HEK293 (cell line): ENCODE data around the gene CHAC1.
A peak's percentile ranks its signal among the peaks of the same experiment; 100 is the strongest.

Experiments used
- CTCF ChIA-PET: fragments of 350-600 bp; formaldehyde crosslinking; extraction: SDS; loops from one replicate; lab custom pipeline; 2021; ENCODE audit warnings: antibody characterized with exemption; lab: Yijun Ruan, JAX
- POLR2A ChIA-PET: fragments of 300-600 bp; formaldehyde crosslinking; extraction: SDS; loops from one replicate; lab custom pipeline; 2020; ENCODE audit warnings: antibody characterized with exemption, inconsistent platforms; lab: Yijun Ruan, JAX
- H3K27ac ChIP-seq: fragments of 200-500 bp; sonication (Bioruptor generic); 2 replicates; pipeline ENCODE4 v1.5.1; 2014; ENCODE audit warnings: low read depth, low read length, control low read depth, inconsistent platforms; ENCODE audit errors: extremely low read depth
- H3K36me3 ChIP-seq, 2 experiments: fragments of 200-500 bp in 1 of 2; sonication (Bioruptor generic) in 1 of 2; 1 replicate in 1 of 2; 2 replicates in 1 of 2; pipeline ENCODE4 v1.5.1; 2014 to 2017; ENCODE audit warnings: inconsistent platforms in 2 of 2, low read length in 2 of 2; ENCODE audit not compliant: control insufficient read depth in 2 of 2, insufficient read depth in 1 of 2
- H3K4me1 ChIP-seq: fragments of 200-500 bp; sonication (Bioruptor generic); 2 replicates; pipeline ENCODE4 v1.5.1; 2014; ENCODE audit warnings: mild to moderate bottlenecking, low read length, inconsistent platforms; ENCODE audit not compliant: control insufficient read depth, insufficient read depth
- H3K4me3 ChIP-seq: 2 replicates; pipeline ENCODE4 v1.5.1; 2011; ENCODE audit warnings: low read depth, mild to moderate bottlenecking, control low read depth, low read length, moderate library complexity
- H3K9me3 ChIP-seq: fragments of 200-500 bp; sonication (Bioruptor generic); 2 replicates; pipeline ENCODE4 v1.5.1; 2014; ENCODE audit warnings: low read depth, low read length, inconsistent platforms; ENCODE audit not compliant: control insufficient read depth, insufficient read depth
- BCL11B ChIP-seq: fragments of 450-650 bp; formaldehyde crosslinking; IDR thresholded peaks from 2 replicates; pipeline ENCODE4 v1.5.1; 2016; ENCODE audit warnings: low read depth, missing biosample characterization, missing genetic modification characterization
- ZBTB7A ChIP-seq: fragments of 450-650 bp; formaldehyde crosslinking; IDR thresholded peaks from 2 replicates; pipeline ENCODE4 v1.5.1; 2016; ENCODE audit warnings: low read depth, missing biosample characterization, missing genetic modification characterization
- ZNF10 ChIP-seq: fragments of 450-650 bp; formaldehyde crosslinking; IDR thresholded peaks from 2 replicates; pipeline ENCODE4 v1.5.1; 2017; ENCODE audit warnings: missing biosample characterization, missing genetic modification characterization
- ZNF302 ChIP-seq: fragments of 450-650 bp; formaldehyde crosslinking; IDR thresholded peaks from 2 replicates; pipeline ENCODE4 v1.5.1; 2016; ENCODE audit warnings: missing biosample characterization, missing genetic modification characterization, low read depth
- ZNF513 ChIP-seq: fragments of 450-650 bp; IDR thresholded peaks from 2 replicates; pipeline ENCODE4 v1.5.1; 2018; ENCODE audit warnings: missing biosample characterization, missing genetic modification characterization
- ZNF544 ChIP-seq: fragments of 450-650 bp; formaldehyde crosslinking; IDR thresholded peaks from 2 replicates; pipeline ENCODE4 v1.5.0; 2017; ENCODE audit warnings: missing biosample characterization, missing genetic modification characterization
- ZNF560 ChIP-seq: fragments of 450-650 bp; formaldehyde crosslinking; IDR thresholded peaks from 2 replicates; pipeline ENCODE4 v1.5.1; 2017; ENCODE audit warnings: missing biosample characterization, missing genetic modification characterization, borderline replicate concordance
- ZNF639 ChIP-seq: fragments of 450-650 bp; formaldehyde crosslinking; IDR thresholded peaks from 2 replicates; pipeline ENCODE4 v1.5.1; 2016; ENCODE audit warnings: missing biosample characterization, missing genetic modification characterization
- ZNF660 ChIP-seq: fragments of 450-650 bp; IDR thresholded peaks from 2 replicates; pipeline ENCODE4 v1.5.1; 2018; ENCODE audit warnings: missing biosample characterization, mild to moderate bottlenecking, missing genetic modification characterization
- ZNF768 ChIP-seq: fragments of 450-650 bp; formaldehyde crosslinking; IDR thresholded peaks from 2 replicates; pipeline ENCODE4 v1.5.1; 2018; ENCODE audit warnings: missing biosample characterization, mild to moderate bottlenecking, missing genetic modification characterization
- ZSCAN23 ChIP-seq: fragments of 450-650 bp; formaldehyde crosslinking; IDR thresholded peaks from 2 replicates; pipeline ENCODE4 v1.5.1; 2016; ENCODE audit warnings: missing biosample characterization, missing genetic modification characterization
- TF ChIP-seq, protein P1 (sequence below): fragments of 450-650 bp; formaldehyde crosslinking; IDR thresholded peaks from 2 replicates; pipeline ENCODE4 v1.5.1; 2016; ENCODE audit warnings: missing biosample characterization, missing genetic modification characterization
- TF ChIP-seq, protein P2 (sequence below): fragments of 450-650 bp; formaldehyde crosslinking; IDR thresholded peaks from 2 replicates; pipeline ENCODE4 v1.5.1; 2016; ENCODE audit warnings: missing biosample characterization, missing genetic modification characterization
- TF ChIP-seq, protein P3 (sequence below): fragments of 450-650 bp; formaldehyde crosslinking; IDR thresholded peaks from 2 replicates; pipeline ENCODE4 v1.5.1; 2016; ENCODE audit warnings: missing biosample characterization, missing genetic modification characterization, low read depth
- TF ChIP-seq, protein P4 (sequence below): fragments of 450-650 bp; formaldehyde crosslinking; IDR thresholded peaks from 2 replicates; pipeline ENCODE4 v1.5.1; 2016; ENCODE audit warnings: missing biosample characterization, missing genetic modification characterization, borderline replicate concordance

CHAC1 gene

GRCh38 chr15:40921949-40922607 is 31.2 kb upstream of the CHAC1 start:
- TF ChIP-seq, protein P1, sequence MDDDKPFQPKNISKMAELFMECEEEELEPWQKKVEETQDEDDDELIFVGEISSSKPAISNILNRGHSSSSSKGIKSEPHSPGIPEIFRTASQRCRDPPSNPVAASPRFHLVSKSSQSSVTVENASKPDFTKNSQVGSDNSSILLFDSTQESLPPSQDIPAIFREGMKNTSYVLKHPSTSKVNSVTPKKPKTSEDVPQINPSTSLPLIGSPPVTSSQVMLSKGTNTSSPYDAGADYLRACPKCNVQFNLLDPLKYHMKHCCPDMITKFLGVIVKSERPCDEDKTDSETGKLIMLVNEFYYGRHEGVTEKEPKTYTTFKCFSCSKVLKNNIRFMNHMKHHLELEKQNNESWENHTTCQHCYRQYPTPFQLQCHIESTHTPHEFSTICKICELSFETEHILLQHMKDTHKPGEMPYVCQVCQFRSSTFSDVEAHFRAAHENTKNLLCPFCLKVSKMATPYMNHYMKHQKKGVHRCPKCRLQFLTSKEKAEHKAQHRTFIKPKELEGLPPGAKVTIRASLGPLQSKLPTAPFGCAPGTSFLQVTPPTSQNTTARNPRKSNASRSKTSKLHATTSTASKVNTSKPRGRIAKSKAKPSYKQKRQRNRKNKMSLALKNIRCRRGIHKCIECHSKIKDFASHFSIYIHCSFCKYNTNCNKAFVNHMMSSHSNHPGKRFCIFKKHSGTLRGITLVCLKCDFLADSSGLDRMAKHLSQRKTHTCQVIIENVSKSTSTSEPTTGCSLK (tag by site-specific recombination): no peak
- TF ChIP-seq, protein P2, sequence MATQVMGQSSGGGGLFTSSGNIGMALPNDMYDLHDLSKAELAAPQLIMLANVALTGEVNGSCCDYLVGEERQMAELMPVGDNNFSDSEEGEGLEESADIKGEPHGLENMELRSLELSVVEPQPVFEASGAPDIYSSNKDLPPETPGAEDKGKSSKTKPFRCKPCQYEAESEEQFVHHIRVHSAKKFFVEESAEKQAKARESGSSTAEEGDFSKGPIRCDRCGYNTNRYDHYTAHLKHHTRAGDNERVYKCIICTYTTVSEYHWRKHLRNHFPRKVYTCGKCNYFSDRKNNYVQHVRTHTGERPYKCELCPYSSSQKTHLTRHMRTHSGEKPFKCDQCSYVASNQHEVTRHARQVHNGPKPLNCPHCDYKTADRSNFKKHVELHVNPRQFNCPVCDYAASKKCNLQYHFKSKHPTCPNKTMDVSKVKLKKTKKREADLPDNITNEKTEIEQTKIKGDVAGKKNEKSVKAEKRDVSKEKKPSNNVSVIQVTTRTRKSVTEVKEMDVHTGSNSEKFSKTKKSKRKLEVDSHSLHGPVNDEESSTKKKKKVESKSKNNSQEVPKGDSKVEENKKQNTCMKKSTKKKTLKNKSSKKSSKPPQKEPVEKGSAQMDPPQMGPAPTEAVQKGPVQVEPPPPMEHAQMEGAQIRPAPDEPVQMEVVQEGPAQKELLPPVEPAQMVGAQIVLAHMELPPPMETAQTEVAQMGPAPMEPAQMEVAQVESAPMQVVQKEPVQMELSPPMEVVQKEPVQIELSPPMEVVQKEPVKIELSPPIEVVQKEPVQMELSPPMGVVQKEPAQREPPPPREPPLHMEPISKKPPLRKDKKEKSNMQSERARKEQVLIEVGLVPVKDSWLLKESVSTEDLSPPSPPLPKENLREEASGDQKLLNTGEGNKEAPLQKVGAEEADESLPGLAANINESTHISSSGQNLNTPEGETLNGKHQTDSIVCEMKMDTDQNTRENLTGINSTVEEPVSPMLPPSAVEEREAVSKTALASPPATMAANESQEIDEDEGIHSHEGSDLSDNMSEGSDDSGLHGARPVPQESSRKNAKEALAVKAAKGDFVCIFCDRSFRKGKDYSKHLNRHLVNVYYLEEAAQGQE (tag by site-specific recombination): peak; percentile 76
- TF ChIP-seq ZNF660: no peak
- TF ChIP-seq, protein P3, sequence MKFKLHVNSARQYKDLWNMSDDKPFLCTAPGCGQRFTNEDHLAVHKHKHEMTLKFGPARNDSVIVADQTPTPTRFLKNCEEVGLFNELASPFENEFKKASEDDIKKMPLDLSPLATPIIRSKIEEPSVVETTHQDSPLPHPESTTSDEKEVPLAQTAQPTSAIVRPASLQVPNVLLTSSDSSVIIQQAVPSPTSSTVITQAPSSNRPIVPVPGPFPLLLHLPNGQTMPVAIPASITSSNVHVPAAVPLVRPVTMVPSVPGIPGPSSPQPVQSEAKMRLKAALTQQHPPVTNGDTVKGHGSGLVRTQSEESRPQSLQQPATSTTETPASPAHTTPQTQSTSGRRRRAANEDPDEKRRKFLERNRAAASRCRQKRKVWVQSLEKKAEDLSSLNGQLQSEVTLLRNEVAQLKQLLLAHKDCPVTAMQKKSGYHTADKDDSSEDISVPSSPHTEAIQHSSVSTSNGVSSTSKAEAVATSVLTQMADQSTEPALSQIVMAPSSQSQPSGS (tag by site-specific recombination): no peak
- no peak for TF ChIP-seq ZNF544
- H3K27ac ChIP-seq: no peak overlapping the region
- ChIA-PET CTCF (interaction anchor here (0.8 kb wide), 2 partner anchors 9 to 15 kb away, joined by 4 to 8 read pairs; no protein-coding TSS in a partner anchor), POLR2A (interaction anchor here (0.9 to 1.6 kb wide), 2 partner anchors 16 to 31 kb away, joined by 3 read pairs; partner anchors contain the start of gene CHAC1)
- no peaks in the 10 kb centered on the region for H3K9me3 ChIP-seq
- no peak overlapping the region for H3K4me3 ChIP-seq
- no peaks in the 10 kb centered on the region for H3K36me3 ChIP-seq
- no peaks in the 10 kb centered on the region for H3K4me1 ChIP-seq

DNA sequence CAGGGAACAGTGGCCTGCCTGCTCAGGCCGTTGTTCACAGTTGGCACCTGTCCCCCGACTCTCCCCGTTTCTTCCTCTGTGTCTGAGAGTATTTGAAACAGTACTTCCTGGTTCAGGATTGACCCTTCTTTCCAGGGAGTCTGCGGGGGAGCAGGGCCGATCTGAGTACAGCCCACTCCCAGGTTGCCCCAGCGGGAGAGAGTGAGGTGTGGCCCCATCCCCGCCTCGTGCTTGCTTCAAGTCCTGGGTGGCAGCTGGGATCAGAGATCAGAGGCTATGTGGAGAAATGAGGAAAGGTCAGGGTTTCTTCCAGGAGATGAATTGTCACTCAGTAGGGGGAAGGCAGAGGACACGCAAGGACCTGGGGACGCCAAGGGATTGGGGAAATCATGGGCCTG is 30.7 kb upstream of the CHAC1 start:
- H3K4me1 ChIP-seq: no peaks in the 10 kb centered on the region
- no peak overlapping the region for H3K4me3 ChIP-seq
- H3K27ac ChIP-seq: no peak overlapping the region
- H3K9me3 ChIP-seq: no peaks in the 10 kb centered on the region
- TF ChIP-seq ZBTB7A (tag by site-specific recombination): no peak
- TF ChIP-seq ZNF639 (tag by site-specific recombination): no peak
- TF ChIP-seq, all 188 proteins: peak for 0
- POLR2A ChIA-PET: interaction anchor here (1.6 kb wide), 1 partner anchor 30 kb away, joined by 3 read pairs; the partner anchor contains the start of gene CHAC1
- CTCF ChIA-PET: interaction anchor here (0.8 to 0.9 kb wide), 2 partner anchors 15 to 99 kb away, joined by 3 to 4 read pairs; no protein-coding TSS in a partner anchor
- H3K36me3 ChIP-seq: no peaks in the 10 kb centered on the region

DNA sequence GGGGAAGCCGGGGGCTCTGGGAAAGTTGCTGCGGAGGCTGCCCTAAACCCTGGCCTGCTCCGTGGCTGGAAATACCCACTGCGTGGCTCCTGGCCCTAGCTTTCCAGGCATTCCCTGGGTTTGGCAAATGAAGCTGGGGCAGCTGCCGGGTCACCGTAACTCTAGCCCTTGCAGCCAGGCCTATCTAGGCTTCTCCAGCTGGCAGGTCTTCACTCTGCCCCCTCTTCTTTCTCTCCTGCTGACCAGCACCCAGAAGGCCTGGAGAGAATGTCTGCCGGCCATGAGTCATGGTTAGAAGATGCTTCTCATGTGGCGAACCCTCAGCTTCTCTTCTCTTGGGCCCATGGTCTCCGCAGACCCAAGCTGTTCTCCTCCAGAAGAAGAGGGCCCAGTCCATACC is 29.7 kb upstream of the CHAC1 start:
- Histone ChIP-seq H3K36me3 (no peaks in the 10 kb centered on the region), H3K27ac (no peak overlapping the region), H3K4me3 (no peak overlapping the region), H3K9me3 (no peaks in the 10 kb centered on the region), H3K4me1 (no peaks in the 10 kb centered on the region)
- ChIA-PET POLR2A (interaction anchor here (0.9 to 1.6 kb wide), 2 partner anchors 17 to 29 kb away, joined by 3 read pairs; partner anchors contain the start of gene CHAC1), CTCF (interaction anchor here (0.9 to 1.5 kb wide), 5 partner anchors 9 to 98 kb away, joined by 3 read pairs; no protein-coding TSS in a partner anchor)
- TF ChIP-seq ZNF302 (tag by site-specific recombination) (no peak), BCL11B (tag by site-specific recombination) (no peak), ZSCAN23 (no peak), ZNF513 (tag by site-specific recombination) (no peak), ZNF560 (tag by site-specific recombination) (no peak), ZNF768 (no peak), ZNF10 (no peak)
- TF ChIP-seq, protein P4, sequence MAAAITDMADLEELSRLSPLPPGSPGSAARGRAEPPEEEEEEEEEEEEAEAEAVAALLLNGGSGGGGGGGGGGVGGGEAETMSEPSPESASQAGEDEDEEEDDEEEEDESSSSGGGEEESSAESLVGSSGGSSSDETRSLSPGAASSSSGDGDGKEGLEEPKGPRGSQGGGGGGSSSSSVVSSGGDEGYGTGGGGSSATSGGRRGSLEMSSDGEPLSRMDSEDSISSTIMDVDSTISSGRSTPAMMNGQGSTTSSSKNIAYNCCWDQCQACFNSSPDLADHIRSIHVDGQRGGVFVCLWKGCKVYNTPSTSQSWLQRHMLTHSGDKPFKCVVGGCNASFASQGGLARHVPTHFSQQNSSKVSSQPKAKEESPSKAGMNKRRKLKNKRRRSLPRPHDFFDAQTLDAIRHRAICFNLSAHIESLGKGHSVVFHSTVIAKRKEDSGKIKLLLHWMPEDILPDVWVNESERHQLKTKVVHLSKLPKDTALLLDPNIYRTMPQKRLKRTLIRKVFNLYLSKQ (tag by site-specific recombination): no peak
